GM23248 (cell line): ENCODE data around the gene TRAF2. TPM values are rescaled to one million over a fixed set of nuclear protein-coding genes. Genes with fewer than 3 reads are reported as not detected.

Experiments
- DNase-seq: peaks from one replicate; pipeline ENCODE4 v3.0.0-alpha.2; 2015
- H2AFZ ChIP-seq: fragments of 200-600 bp; sonication (generic); 2 replicates; pipeline ENCODE4 v1.6.1; 2016; ENCODE audit warnings: antibody characterized with exemption
- H3F3A ChIP-seq: fragments of 200-600 bp; sonication (generic); 2 replicates; pipeline ENCODE4 v1.6.1; 2016; ENCODE audit warnings: mild to moderate bottlenecking, antibody characterized with exemption, mixed run types; ENCODE audit not compliant: insufficient read depth
- H3K27ac ChIP-seq: fragments of 200-600 bp; sonication (generic); 2 replicates; pipeline ENCODE4 v1.5.1; 2016; ENCODE audit warnings: mild to moderate bottlenecking
- H3K27me3 ChIP-seq: fragments of 200-600 bp; sonication (generic); replicated peaks from 2 replicates; pipeline ENCODE4 v1.6.1; 2016; ENCODE audit warnings: mild to moderate bottlenecking; ENCODE audit not compliant: insufficient read depth
- H3K36me3 ChIP-seq: fragments of 200-600 bp; sonication (generic); 2 replicates; pipeline ENCODE4 v1.6.1; 2016; ENCODE audit warnings: low read depth, mild to moderate bottlenecking
- H3K4me1 ChIP-seq: fragments of 200-600 bp; sonication (generic); 2 replicates; pipeline ENCODE4 v1.6.1; 2016; ENCODE audit warnings: mild to moderate bottlenecking; ENCODE audit not compliant: insufficient read depth
- H3K4me2 ChIP-seq: fragments of 200-600 bp; sonication (generic); one replicate; pipeline ENCODE4 v1.6.1; 2016; ENCODE audit warnings: mild to moderate bottlenecking; ENCODE audit not compliant: unreplicated experiment
- H3K4me3 ChIP-seq: fragments of 200-600 bp; sonication (generic); 2 replicates; pipeline ENCODE4 v1.5.1; 2016; ENCODE audit warnings: mild to moderate bottlenecking
- H3K79me2 ChIP-seq: fragments of 200-600 bp; sonication (generic); 2 replicates; pipeline ENCODE4 v1.6.1; 2016; ENCODE audit warnings: mild to moderate bottlenecking; ENCODE audit not compliant: insufficient read depth
- H3K9ac ChIP-seq: fragments of 200-600 bp; sonication (generic); 2 replicates; pipeline ENCODE4 v1.6.1; 2016; ENCODE audit warnings: mild to moderate bottlenecking
- H3K9me2 ChIP-seq: fragments of 200-600 bp; sonication (generic); 2 replicates; pipeline ENCODE4 v1.6.1; 2016; ENCODE audit warnings: mixed run types, mild to moderate bottlenecking, moderate library complexity; ENCODE audit not compliant: insufficient read depth
- H3K9me3 ChIP-seq: fragments of 200-600 bp; sonication (generic); one replicate; pipeline ENCODE4 v1.6.1; 2017; ENCODE audit warnings: low read depth
- H4K20me1 ChIP-seq: fragments of 200-600 bp; sonication (generic); 2 replicates; pipeline ENCODE4 v1.6.0; 2016; ENCODE audit not compliant: insufficient read depth
- EZH2 ChIP-seq: fragments of 200-600 bp; sonication (generic); IDR thresholded peaks from 2 replicates; pipeline ENCODE4 v1.6.1; 2018; ENCODE audit warnings: antibody characterized with exemption, mild to moderate bottlenecking; ENCODE audit not compliant: insufficient read depth, poor library complexity, severe bottlenecking
- EZH2phosphoT487 ChIP-seq: fragments of 200-600 bp; sonication (generic); IDR thresholded peaks from 2 replicates; pipeline ENCODE4 v1.6.1; 2018; ENCODE audit warnings: antibody characterized with exemption, moderate library complexity, mild to moderate bottlenecking, low read depth; ENCODE audit not compliant: insufficient read depth
- WGBS, 2 experiments: methylation state at CpG; one replicate each; pipeline ENCODE4 v1.1.6; 2015 to 2017; ENCODE audit warnings: low lambda C conversion rate in 2 of 2, low coverage in 1 of 2; ENCODE audit errors: missing lambda C conversion rate in 2 of 2; 5-methylcytosine and 5-hydroxymethylcytosine counted together
- in situ Hi-C: fragments of 300-500 bp; cut with MboI; formaldehyde crosslinking; loops from 2 replicates; pipeline ENCODE4 v1.15.0; 2020
- polyA plus RNA-seq: library from polyadenylated mRNA; unstranded; fragments of >200 nt; fragmentation: Nextera tagmentation; extraction: Ambion mirVana; gene quantifications from 2 replicates; pipeline ENCODE4 v1.2.1, GENCODE V29; 2016
- total RNA-seq: library from RNA; depleted of rRNA; stranded (reverse); fragments of >200 nt; shearing (Covaris generic); gene quantifications from 2 replicates; pipeline ENCODE4 v1.2.3, GENCODE V29; 2014

TRAF2 gene
- total and polyA plus RNA-seq, 2 experiments from 2014 or later = 8.1 to 15.0 TPM

DNA sequence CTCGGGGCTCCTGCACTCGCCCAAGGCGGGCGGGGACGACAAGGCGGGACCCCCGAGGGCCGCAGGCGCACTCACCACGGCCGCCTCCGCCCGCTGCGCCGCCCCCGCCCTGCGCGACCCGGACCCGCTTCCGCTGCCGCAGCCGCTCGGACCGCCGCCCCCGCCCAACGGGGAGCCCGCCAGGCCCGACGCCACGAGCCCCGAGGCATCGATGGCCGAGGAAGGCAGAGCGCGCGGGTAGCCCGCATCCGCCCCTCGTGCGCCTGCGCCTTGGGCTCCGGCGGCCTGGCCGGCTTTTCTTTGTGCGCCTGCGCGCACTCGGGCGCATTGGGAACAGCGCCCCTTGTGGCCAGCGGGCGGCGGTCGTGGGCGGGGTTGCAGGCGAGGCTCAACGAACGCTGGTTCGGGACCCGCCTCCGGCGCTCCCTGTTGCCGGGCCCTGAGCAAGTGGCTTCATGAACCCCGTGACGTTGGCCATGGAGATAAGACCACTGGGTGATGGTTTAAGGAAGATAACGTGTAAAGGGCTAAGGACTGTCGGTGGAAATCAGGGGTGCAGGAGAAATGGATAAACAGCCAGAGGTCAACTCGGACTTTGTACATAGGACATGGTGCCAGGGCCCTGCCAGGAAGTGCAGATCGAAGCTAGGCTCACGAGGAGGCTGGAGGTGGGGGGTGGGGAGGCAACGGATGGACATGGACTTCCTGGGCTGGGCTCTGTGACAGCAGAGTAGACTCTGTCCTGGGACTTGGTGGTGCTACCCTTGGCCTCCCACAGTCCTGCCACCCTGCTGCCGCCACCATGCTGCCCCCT, 58.4 kb downstream of the TRAF2 start, which contains the start of the genes C8G and FBXW5:
TSS of gene C8G (plus strand) at position 725 of the 814 bp plus-strand sequence. CDS start at position 803, 78 bp downstream.
TSS of gene FBXW5 (minus strand) at position 220 of the 814 bp plus-strand sequence. CDS start 655 bp downstream, outside the sequence.
- Histone ChIP-seq H3K9me2 (no peaks in the 10 kb centered on the region), H3K36me3 (peaks cover 16% of the 10 kb centered on the region; the same call in 1 of the 2 replicates), H3K4me1 (no peaks in the 10 kb centered on the region), H3K9me3 (no peaks in the 10 kb centered on the region), H3F3A (no peaks in the 10 kb centered on the region), H3K27ac (peak within 1 kb of the TSS; percentile 79), H3K27me3 (no peaks in the 10 kb centered on the region), H3K4me3 (peak within 1 kb of the TSS; percentile 86), H3K9ac (peak within 1 kb of the TSS; percentile 91), H3K79me2 (peaks cover 30% of the 10 kb centered on the region), H4K20me1 (no peaks in the 10 kb centered on the region), H2AFZ (0 out of 2 replicates have a peak within 1 kb of the TSS, but pooled peaks have one; percentile 27), H3K4me2 (peak within 1 kb of the TSS; percentile 82)
- TF ChIP-seq EZH2phosphoT487 = no peak
- TF ChIP-seq EZH2 = no peak
- DNase-seq = peak; percentile 98
- in situ Hi-C loops = no loop called here
- 9 to 11% methylated on average over 43 to 50 of the region's 74 CpGs for WGBS, 2 experiments

DNA sequence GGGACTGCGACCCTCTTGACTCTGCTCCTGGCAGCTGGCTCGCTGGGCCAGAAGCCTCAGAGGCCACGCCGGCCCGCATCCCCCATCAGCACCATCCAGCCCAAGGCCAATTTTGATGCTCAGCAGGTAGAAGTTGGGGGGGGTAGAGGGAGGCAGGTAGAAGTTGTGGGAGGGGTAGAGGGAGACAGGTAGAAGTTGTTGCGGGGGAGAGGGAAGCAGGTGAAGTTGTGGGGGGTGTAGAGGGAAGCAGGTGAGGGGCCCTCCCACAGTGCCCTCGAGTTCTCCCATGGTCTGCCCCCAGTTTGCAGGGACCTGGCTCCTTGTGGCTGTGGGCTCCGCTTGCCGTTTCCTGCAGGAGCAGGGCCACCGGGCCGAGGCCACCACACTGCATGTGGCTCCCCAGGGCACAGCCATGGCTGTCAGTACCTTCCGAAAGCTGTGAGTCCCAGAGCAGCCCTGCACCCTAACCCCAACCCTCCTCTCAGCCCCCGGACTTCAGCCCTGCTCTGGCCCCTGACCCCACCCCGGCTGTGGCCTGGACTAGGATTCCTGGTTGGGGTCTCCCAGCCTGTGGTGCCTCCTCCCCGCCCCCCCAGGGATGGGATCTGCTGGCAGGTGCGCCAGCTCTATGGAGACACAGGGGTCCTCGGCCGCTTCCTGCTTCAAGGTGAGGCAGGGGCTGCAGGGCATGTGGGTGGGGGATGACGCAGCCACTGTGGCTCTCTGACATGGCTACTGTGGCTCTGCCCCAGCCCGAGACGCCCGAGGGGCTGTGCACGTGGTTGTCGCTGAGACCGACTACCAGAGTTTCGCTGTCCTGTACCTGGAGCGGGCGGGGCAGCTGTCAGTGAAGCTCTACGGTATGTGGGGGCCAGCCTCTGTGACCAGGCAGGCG, 59.3 kb downstream of the TRAF2 start:
- no peak for DNase-seq
- Histone ChIP-seq H3K36me3 (peaks cover 14% of the 10 kb centered on the region; the same call in 1 of the 2 replicates), H3K9me3 (no peaks in the 10 kb centered on the region), H3K9me2 (no peaks in the 10 kb centered on the region), H3K79me2 (peaks cover 30% of the 10 kb centered on the region), H3K9ac (no peak overlapping the region), H3K27ac (no peak overlapping the region), H3K4me1 (no peaks in the 10 kb centered on the region), H3F3A (no peaks in the 10 kb centered on the region), H2AFZ (no peak overlapping the region), H4K20me1 (no peaks in the 10 kb centered on the region), H3K27me3 (no peaks in the 10 kb centered on the region), H3K4me2 (no peak overlapping the region), H3K4me3 (no peak overlapping the region)
- TF ChIP-seq EZH2phosphoT487 (no peak), EZH2 (no peak)
- in situ Hi-C loops = no loop called here
- 75 to 81% methylated on average over 19 to 30 of the region's 30 CpGs for WGBS, 2 experiments

DNA sequence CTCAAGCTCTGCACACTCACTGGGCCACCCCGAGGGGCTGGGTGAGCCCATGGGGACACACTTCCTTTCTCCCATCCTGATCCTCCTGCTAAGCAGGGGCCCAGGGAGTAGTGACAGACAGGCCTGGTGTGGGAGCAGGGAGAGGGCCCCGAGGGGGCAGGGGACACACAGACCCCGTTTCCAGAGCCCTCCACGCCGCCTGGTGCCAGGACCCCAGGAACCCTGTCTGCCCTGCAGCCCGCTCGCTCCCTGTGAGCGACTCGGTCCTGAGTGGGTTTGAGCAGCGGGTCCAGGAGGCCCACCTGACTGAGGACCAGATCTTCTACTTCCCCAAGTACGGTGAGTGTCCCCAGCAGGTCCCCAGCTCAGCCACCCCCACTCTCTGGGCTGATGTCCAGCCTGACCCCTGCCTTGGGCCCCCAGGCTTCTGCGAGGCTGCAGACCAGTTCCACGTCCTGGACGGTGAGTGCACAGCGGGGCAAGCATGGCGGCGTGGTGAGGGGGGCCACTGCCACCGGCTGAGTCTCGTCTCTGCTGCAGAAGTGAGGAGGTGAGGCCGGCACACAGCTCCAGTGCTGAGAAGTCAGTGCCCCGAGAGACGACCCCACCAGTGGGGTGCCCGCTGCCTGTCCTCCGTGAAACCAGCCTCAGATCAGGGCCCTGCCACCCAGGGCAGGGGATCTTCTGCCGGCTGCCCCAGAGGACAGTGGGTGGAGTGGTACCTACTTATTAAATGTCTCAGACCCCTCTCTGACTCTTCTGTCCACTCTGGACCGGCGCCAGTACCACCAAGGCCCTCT, 60.1 kb downstream of the TRAF2 start:
- H3K27ac ChIP-seq = no peak overlapping the region
- H4K20me1 ChIP-seq = no peaks in the 10 kb centered on the region
- TF ChIP-seq EZH2 (no peak), EZH2phosphoT487 (no peak)
- no peaks in the 10 kb centered on the region for H3K4me1 ChIP-seq
- WGBS, 2 experiments = 85 to 86% methylated on average over 25 to 27 of the region's 27 CpGs
- H3K79me2 ChIP-seq = peaks cover 26% of the 10 kb centered on the region
- H3K4me2 ChIP-seq = no peak overlapping the region
- no peak overlapping the region for H2AFZ ChIP-seq
- in situ Hi-C loops = no loop called here
- no peak overlapping the region for H3K9ac ChIP-seq
- H3F3A ChIP-seq = no peaks in the 10 kb centered on the region
- H3K9me3 ChIP-seq = no peaks in the 10 kb centered on the region
- peaks cover 8% of the 10 kb centered on the region; the same call in 1 of the 2 replicates for H3K36me3 ChIP-seq
- H3K9me2 ChIP-seq = no peaks in the 10 kb centered on the region
- no peak for DNase-seq
- no peak overlapping the region for H3K4me3 ChIP-seq
- H3K27me3 ChIP-seq = no peaks in the 10 kb centered on the region
